Tibial nerve (tissue), 4 donors: ENCODE data around the gene ETNK2.

Experiments
- EP300 ChIP-seq, 2 donors: sonication (generic); formaldehyde crosslinking; IDR thresholded peaks; one replicate each; pipeline ENCODE4 v1.6.1; 2017; ENCODE audit warnings: antibody characterized with exemption in 2 of 2, mild to moderate bottlenecking in 1 of 2
- TF ChIP-seq, protein P1 (sequence below), 5 experiments: fragments of 200-600 bp in 3 of 5; fragments of 450-650 bp in 2 of 5; sonication (generic) in 3 of 5; IDR thresholded peaks; one replicate each; pipeline ENCODE4 v1.5.1; 2016 to 2019; ENCODE audit warnings: antibody characterized with exemption in 5 of 5, mild to moderate bottlenecking in 3 of 5, moderate library complexity in 2 of 5

DNA sequence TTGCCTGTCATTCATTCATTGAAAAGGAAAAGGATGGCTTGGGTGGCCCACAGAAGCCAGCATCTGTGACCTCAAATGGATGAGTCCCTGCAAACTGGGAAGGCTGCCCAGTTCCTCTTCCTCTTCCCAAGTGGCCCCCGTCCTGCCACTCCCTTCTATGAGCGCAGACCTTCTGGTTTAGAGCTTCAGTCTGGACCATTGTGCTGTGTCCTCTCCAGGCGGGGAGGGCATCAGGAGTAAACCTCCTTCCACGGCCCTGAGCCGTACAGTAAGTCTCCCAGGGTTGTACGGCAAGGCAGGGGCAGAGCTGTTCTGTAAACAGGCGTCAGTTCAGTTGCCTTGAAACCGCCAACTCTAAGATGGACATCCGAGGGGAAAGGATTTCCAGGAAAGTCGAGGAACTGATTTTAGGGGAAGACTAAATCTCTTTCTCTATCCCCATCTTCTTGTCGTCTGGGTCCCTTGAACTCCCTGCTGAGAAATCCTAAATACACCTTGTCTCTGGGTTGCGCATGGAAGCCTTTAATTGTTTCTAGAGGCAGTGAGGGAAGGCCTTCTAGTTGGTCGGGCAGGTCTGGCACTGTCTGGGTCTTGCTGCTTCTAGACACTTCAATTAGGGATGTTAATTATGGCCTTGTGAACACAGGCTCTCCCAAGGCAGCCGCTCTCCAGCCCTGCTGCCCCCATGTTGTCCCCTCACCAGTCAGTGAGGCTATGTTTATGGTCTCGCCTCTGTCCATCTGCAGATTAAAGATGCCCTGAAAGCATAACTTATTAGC is 56.8 kb downstream of the ETNK2 start:
- TF ChIP-seq, protein P1, sequence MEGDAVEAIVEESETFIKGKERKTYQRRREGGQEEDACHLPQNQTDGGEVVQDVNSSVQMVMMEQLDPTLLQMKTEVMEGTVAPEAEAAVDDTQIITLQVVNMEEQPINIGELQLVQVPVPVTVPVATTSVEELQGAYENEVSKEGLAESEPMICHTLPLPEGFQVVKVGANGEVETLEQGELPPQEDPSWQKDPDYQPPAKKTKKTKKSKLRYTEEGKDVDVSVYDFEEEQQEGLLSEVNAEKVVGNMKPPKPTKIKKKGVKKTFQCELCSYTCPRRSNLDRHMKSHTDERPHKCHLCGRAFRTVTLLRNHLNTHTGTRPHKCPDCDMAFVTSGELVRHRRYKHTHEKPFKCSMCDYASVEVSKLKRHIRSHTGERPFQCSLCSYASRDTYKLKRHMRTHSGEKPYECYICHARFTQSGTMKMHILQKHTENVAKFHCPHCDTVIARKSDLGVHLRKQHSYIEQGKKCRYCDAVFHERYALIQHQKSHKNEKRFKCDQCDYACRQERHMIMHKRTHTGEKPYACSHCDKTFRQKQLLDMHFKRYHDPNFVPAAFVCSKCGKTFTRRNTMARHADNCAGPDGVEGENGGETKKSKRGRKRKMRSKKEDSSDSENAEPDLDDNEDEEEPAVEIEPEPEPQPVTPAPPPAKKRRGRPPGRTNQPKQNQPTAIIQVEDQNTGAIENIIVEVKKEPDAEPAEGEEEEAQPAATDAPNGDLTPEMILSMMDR (IDR thresholded peaks at IDR 0.05): no peak
- TF ChIP-seq EP300 (IDR thresholded peaks at IDR 0.05): no peak
